CD4-positive, CD25-positive, alpha-beta regulatory T cell (primary cell): ENCODE data around the gene FAM107B. TPM values are rescaled to one million over a fixed set of nuclear protein-coding genes. Genes with fewer than 3 reads are reported as not detected.

Source experiments
- ATAC-seq, 2 donors: fragments of 150-1000 bp; cut with Tn5 transposase; one replicate each; pipeline ENCODE4 v1.10.0; 2021; ENCODE audit warnings: low read depth in 2 of 2, moderate number of reproducible peaks in 2 of 2, moderate library complexity in 1 of 2
- DNase-seq, 3 donors: peaks; one replicate each; pipeline versions ENCODE4 v3.0.0 to v3.0.0-alpha.2; 2012 to 2022; ENCODE audit warnings: mixed read lengths in 1 of 3
- H3K27ac ChIP-seq: one replicate; pipeline ENCODE4 v1.7.0; 2013; ENCODE audit warnings: mild to moderate bottlenecking, low read length; ENCODE audit not compliant: insufficient read depth, poor library complexity, severe bottlenecking
- H3K27me3 ChIP-seq: one replicate; pipeline ENCODE4 v1.7.0; 2013; ENCODE audit warnings: low read length; ENCODE audit not compliant: control insufficient read depth, insufficient read depth
- H3K36me3 ChIP-seq: one replicate; pipeline ENCODE4 v1.7.0; 2013; ENCODE audit warnings: mild to moderate bottlenecking, low read length, moderate library complexity; ENCODE audit not compliant: control insufficient read depth, insufficient read depth
- H3K4me1 ChIP-seq: 2 replicates; pipeline ENCODE4 v1.7.0; 2013; ENCODE audit warnings: mild to moderate bottlenecking, low read length; ENCODE audit not compliant: insufficient read depth, control insufficient read depth, poor library complexity, severe bottlenecking
- H3K4me3 ChIP-seq: one replicate; pipeline ENCODE4 v1.7.0; 2013; ENCODE audit warnings: low read depth, mild to moderate bottlenecking, low read length, moderate library complexity
- H3K9me3 ChIP-seq, 2 experiments: 1 replicate in 1 of 2; 2 replicates in 1 of 2; pipeline ENCODE4 v1.7.0; 2013; ENCODE audit warnings: low read length in 2 of 2, mild to moderate bottlenecking in 1 of 2, moderate library complexity in 1 of 2; ENCODE audit not compliant: control insufficient read depth in 2 of 2
- H3K27ac Mint-ChIP-seq, 3 donors: one replicate each; pipeline ENCODE4 v1.8.0; 2020 to 2022; ENCODE audit warnings: mild to moderate bottlenecking in 3 of 3, mixed read lengths in 3 of 3, moderate library complexity in 2 of 3
- H3K27me3 Mint-ChIP-seq: one replicate; pipeline ENCODE4 v1.8.0; 2022; ENCODE audit warnings: mild to moderate bottlenecking, mixed read lengths
- H3K36me3 Mint-ChIP-seq: one replicate; pipeline ENCODE4 v1.8.0; 2020; ENCODE audit warnings: mixed read lengths
- H3K4me1 Mint-ChIP-seq, 4 donors: one replicate each; pipeline ENCODE4 v1.8.0; 2020 to 2022; ENCODE audit warnings: mixed read lengths in 4 of 4, mild to moderate bottlenecking in 1 of 4
- H3K4me3 Mint-ChIP-seq, 4 donors: one replicate each; pipeline ENCODE4 v1.8.0; 2020 to 2022; ENCODE audit warnings: mild to moderate bottlenecking in 4 of 4, mixed read lengths in 4 of 4, moderate library complexity in 3 of 4
- H3K9me3 Mint-ChIP-seq, 7 donors: one replicate each; pipeline ENCODE4 v1.8.0; 2020 to 2022; ENCODE audit warnings: mixed read lengths in 7 of 7, mild to moderate bottlenecking in 3 of 7, moderate library complexity in 2 of 7
- polyA plus RNA-seq, 4 donors: library from polyadenylated mRNA; unstranded; fragments of 300-500 nt; fragmentation: Illumina TruSeq; gene quantifications; one replicate each; pipeline ENCODE4 v1.2.3, GENCODE V29; 2021
- total RNA-seq: library from RNA; stranded (reverse); gene quantifications from one replicate; pipeline ENCODE4 v1.2.3, GENCODE V29; 2022

FAM107B gene
- total and polyA plus RNA-seq, 5 donors from 2014 or later: 202 to 327 (median 296) TPM

DNA sequence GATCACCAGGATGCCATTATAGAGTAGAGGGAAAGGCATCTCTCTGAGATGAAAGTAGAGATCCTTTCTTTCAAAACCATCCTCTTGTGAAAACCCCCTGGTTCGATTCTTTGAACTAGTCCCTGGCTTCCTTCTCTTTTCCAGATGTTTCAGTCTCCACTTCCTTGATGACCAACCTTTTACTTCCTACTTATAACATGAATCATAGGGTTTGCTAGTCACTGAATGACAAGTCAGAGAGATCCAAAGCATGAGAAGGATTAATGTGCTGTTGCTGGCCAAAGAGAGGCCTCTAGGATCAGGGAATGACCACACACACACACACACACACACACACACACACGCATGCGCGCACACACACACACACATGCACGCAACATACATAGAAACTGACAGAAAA, 282.9 kb downstream of the FAM107B start:
- no peak overlapping the region for H3K4me3 Mint-ChIP-seq
- H3K4me3 ChIP-seq: no peak overlapping the region
- no peaks in the 10 kb centered on the region for H3K4me1 ChIP-seq
- no peak overlapping the region for H3K27ac ChIP-seq
- no peaks in the 10 kb centered on the region for H3K36me3 Mint-ChIP-seq
- no peaks in the 10 kb centered on the region for H3K4me1 Mint-ChIP-seq
- H3K27ac Mint-ChIP-seq: no peak overlapping the region
- H3K9me3 ChIP-seq: no peaks in the 10 kb centered on the region
- ATAC-seq: no peak
- H3K27me3 ChIP-seq: peaks cover 8% of the 10 kb centered on the region
- H3K27me3 Mint-ChIP-seq: peaks cover 32% of the 10 kb centered on the region
- no peak for DNase-seq
- no peaks in the 10 kb centered on the region for H3K9me3 Mint-ChIP-seq
- no peaks in the 10 kb centered on the region for H3K36me3 ChIP-seq

- no peaks in the 10 kb centered on the region for H3K36me3 Mint-ChIP-seq
- Histone ChIP-seq H3K36me3 (no peaks in the 10 kb centered on the region), H3K27me3 (peaks cover 19% of the 10 kb centered on the region), H3K27ac (no peak overlapping the region), H3K9me3 (no peaks in the 10 kb centered on the region), H3K4me1 (no peaks in the 10 kb centered on the region), H3K4me3 (no peak overlapping the region)
- no peak overlapping the region for H3K27ac Mint-ChIP-seq
- DNase-seq (no peak), ATAC-seq (no peak)
- peaks cover 36% of the 10 kb centered on the region for H3K27me3 Mint-ChIP-seq
- no peak overlapping the region for H3K4me3 Mint-ChIP-seq
- no peaks in the 10 kb centered on the region for H3K4me1 Mint-ChIP-seq
- H3K9me3 Mint-ChIP-seq: peaks cover 0 to 3% (median 0%) of the 10 kb centered on the region in 7 donors
Measured at GRCh38 chr10:14489522-14490177, 285.0 kb downstream of the FAM107B start.

- Histone ChIP-seq H3K4me1 (no peaks in the 10 kb centered on the region), H3K9me3 (no peaks in the 10 kb centered on the region), H3K27me3 (peaks cover 19% of the 10 kb centered on the region), H3K36me3 (no peaks in the 10 kb centered on the region), H3K4me3 (no peak overlapping the region), H3K27ac (no peak overlapping the region)
- Mint-ChIP-seq H3K27ac (no peak overlapping the region), H3K36me3 (no peaks in the 10 kb centered on the region), H3K4me3 (no peak overlapping the region), H3K4me1 (no peaks in the 10 kb centered on the region), H3K9me3 (peaks cover 0 to 7% (median 1%) of the 10 kb centered on the region in 7 donors), H3K27me3 (peaks cover 44% of the 10 kb centered on the region)
- DNase-seq (no peak), ATAC-seq (no peak)
Measured at GRCh38 chr10:14487488-14487883, 287.2 kb downstream of the FAM107B start.

DNA sequence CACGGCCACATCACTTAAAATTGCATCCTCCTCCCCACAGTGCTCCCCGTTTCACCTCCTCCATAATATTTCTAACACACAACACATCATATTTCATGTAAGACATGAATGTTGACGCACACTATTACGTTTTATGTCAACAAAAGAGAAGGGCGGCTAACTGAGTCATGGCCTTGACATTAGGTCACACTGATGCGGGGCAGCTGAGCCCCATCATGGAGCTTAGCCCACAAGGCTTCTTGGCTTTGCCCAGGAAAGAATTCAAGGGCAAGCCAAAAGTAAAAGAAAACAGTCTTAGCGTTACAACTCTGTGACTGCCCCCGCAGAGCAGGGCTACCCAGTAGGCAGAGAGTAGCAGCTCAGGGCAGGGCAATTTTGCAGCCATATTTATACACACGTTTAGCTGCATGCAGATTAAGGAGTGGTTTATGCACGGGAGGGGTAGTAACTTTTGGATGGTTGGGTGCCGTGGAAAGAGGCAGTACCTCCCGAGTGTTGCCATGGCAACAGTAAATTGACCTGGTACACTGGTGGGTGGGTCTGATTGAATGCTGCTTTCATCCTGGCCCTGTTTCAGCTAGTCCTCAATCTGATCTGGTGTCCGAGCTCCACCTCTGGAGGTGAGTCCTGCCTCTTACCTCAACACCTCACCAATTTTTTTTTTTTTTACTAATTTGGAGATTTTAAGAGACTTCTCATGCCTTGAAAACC, 287.8 kb downstream of the FAM107B start:
- Histone ChIP-seq H3K27me3 (peaks cover 19% of the 10 kb centered on the region), H3K9me3 (no peaks in the 10 kb centered on the region), H3K4me3 (no peak overlapping the region), H3K36me3 (no peaks in the 10 kb centered on the region), H3K4me1 (no peaks in the 10 kb centered on the region), H3K27ac (no peak overlapping the region)
- Mint-ChIP-seq H3K36me3 (no peaks in the 10 kb centered on the region), H3K4me3 (no peak overlapping the region), H3K9me3 (peaks cover 0 to 7% (median 1%) of the 10 kb centered on the region in 7 donors), H3K27me3 (peaks cover 45% of the 10 kb centered on the region), H3K4me1 (no peaks in the 10 kb centered on the region), H3K27ac (no peak overlapping the region)
- ATAC-seq (no peak), DNase-seq (no peak)

GRCh38 chr10:14485986-14486385, 288.7 kb downstream of the FAM107B start:
- H3K36me3 ChIP-seq: no peaks in the 10 kb centered on the region
- no peak for ATAC-seq
- no peak overlapping the region for H3K27ac ChIP-seq
- DNase-seq: no peak
- no peak overlapping the region for H3K4me3 ChIP-seq
- peaks cover 45% of the 10 kb centered on the region for H3K27me3 Mint-ChIP-seq
- H3K36me3 Mint-ChIP-seq: no peaks in the 10 kb centered on the region
- H3K9me3 Mint-ChIP-seq: peaks cover 0 to 7% (median 1%) of the 10 kb centered on the region in 7 donors
- no peaks in the 10 kb centered on the region for H3K4me1 Mint-ChIP-seq
- H3K27ac Mint-ChIP-seq: no peak overlapping the region
- H3K27me3 ChIP-seq: peaks cover 17% of the 10 kb centered on the region
- H3K4me3 Mint-ChIP-seq: no peak overlapping the region
- no peaks in the 10 kb centered on the region for H3K4me1 ChIP-seq
- no peaks in the 10 kb centered on the region for H3K9me3 ChIP-seq

DNA sequence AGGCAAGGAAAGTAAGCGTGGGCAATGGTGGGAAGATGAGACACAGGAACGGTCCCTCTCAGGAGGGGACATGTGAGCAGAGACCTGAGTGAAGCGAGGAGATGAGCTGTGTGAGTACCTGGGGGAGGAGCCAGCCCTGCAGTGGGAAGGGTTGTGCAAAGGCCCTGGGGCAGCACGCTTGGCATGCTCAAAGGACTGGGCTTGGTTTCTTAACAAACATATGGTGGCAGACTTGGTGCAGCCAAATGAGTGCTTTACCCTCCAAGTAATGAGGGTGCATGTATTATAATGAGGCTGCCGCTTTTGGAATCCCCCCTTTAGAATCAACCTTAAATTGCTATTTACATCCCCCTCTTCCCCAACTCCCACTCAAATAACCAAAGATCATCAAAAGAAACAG, 291.3 kb downstream of the FAM107B start:
- Histone ChIP-seq H3K9me3 (no peaks in the 10 kb centered on the region), H3K4me1 (no peaks in the 10 kb centered on the region), H3K36me3 (no peaks in the 10 kb centered on the region), H3K27me3 (peaks cover 14% of the 10 kb centered on the region), H3K4me3 (no peak overlapping the region), H3K27ac (no peak overlapping the region)
- H3K27me3 Mint-ChIP-seq: peaks cover 33% of the 10 kb centered on the region
- no peak overlapping the region for H3K27ac Mint-ChIP-seq
- H3K9me3 Mint-ChIP-seq: peaks cover 0 to 7% (median 1%) of the 10 kb centered on the region in 7 donors
- DNase-seq (no peak), ATAC-seq (no peak)
- no peak overlapping the region for H3K4me3 Mint-ChIP-seq
- no peaks in the 10 kb centered on the region for H3K36me3 Mint-ChIP-seq
- no peaks in the 10 kb centered on the region for H3K4me1 Mint-ChIP-seq

DNA sequence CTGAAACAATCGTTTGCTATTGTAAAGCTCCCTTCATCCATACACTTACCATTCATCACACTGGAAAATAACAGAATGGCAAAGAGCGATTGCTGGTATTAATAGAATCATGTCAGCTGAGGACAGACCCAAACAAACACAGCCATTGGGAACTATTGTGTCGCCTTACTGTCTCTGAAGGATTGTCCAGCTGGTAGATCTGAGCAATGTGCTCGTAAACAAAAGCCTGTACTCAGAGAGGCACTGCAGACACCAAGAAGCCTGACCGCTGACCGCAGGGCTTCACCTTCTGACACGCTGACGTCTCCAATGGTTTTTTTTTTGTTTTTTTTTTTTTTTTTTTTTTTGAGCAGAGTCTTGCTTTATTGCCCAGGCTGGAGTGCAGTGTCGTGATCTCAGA, 292.9 kb downstream of the FAM107B start:
- no peaks in the 10 kb centered on the region for H3K36me3 Mint-ChIP-seq
- H3K27me3 Mint-ChIP-seq: peaks cover 36% of the 10 kb centered on the region
- H3K4me1 Mint-ChIP-seq: no peaks in the 10 kb centered on the region
- peaks cover 11% of the 10 kb centered on the region for H3K27me3 ChIP-seq
- no peaks in the 10 kb centered on the region for H3K9me3 ChIP-seq
- no peak overlapping the region for H3K4me3 ChIP-seq
- no peak for DNase-seq
- H3K9me3 Mint-ChIP-seq: peaks cover 0 to 7% (median 1%) of the 10 kb centered on the region in 7 donors
- no peaks in the 10 kb centered on the region for H3K4me1 ChIP-seq
- no peak overlapping the region for H3K4me3 Mint-ChIP-seq
- no peaks in the 10 kb centered on the region for H3K36me3 ChIP-seq
- ATAC-seq: no peak
- no peak overlapping the region for H3K27ac ChIP-seq
- H3K27ac Mint-ChIP-seq: no peak overlapping the region

DNA sequence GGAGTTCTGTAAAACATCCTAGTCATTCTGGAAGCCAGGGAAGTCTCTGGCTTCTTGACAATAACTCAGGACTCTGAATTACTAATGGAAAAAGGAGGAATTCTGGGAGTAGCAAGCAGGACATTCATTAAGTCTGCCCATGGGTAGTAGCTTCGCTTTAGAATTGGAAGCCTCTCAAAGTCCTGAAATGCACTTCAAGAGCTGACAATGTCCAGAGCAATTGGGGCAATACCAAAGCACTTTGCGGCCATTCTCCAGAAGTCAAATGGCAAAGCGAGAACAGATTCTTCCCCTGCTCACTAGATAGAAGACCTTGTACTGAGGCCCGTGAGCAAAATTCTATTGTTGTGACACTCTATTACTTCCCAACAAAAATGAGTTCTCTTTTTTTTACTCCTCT, 293.7 kb downstream of the FAM107B start:
- Mint-ChIP-seq H3K4me1 (no peaks in the 10 kb centered on the region), H3K4me3 (no peak overlapping the region), H3K36me3 (no peaks in the 10 kb centered on the region), H3K9me3 (peaks cover 0 to 7% (median 1%) of the 10 kb centered on the region in 7 donors), H3K27me3 (peaks cover 38% of the 10 kb centered on the region), H3K27ac (no peak overlapping the region)
- Histone ChIP-seq H3K4me3 (no peak overlapping the region), H3K9me3 (no peaks in the 10 kb centered on the region), H3K36me3 (no peaks in the 10 kb centered on the region), H3K27me3 (peaks cover 9% of the 10 kb centered on the region), H3K4me1 (no peaks in the 10 kb centered on the region), H3K27ac (no peak overlapping the region)
- ATAC-seq (no peak), DNase-seq (no peak)
